AG04449 (cell line): Measurements from ENCODE around the gene SAMD4B.

ENCODE experiments used
- CTCF ChIA-PET: fragments of 350-600 bp; formaldehyde crosslinking; extraction: SDS; loops from one replicate; lab custom pipeline; 2021; ENCODE audit warnings: antibody characterized with exemption; lab: Yijun Ruan, JAX
- POLR2A ChIA-PET: fragments of 400-600, 350-600 bp; formaldehyde crosslinking; extraction: SDS; loops from one replicate; lab custom pipeline; 2020; ENCODE audit warnings: antibody characterized with exemption, inconsistent platforms; lab: Yijun Ruan, JAX
- DNase-seq: peaks from one replicate; pipeline ENCODE4 v3.0.0-alpha.2; 2010; ENCODE audit warnings: low read depth, low spot score
- H3K4me3 ChIP-seq: 2 replicates; pipeline ENCODE4 v1.5.1; 2011; ENCODE audit warnings: low read depth, mild to moderate bottlenecking, control low read depth, low read length
- CTCF ChIP-seq: IDR thresholded peaks from one replicate; pipeline ENCODE4 v1.5.1; 2011; ENCODE audit warnings: mild to moderate bottlenecking, moderate library complexity, low read length, control low read depth, inconsistent platforms; ENCODE audit not compliant: insufficient read depth; ENCODE audit errors: missing control alignments

SAMD4B gene

GRCh38 chr19:39434123-39435076, 92.2 kb downstream of the SAMD4B start:
- POLR2A ChIA-PET = interaction anchor here (0.8 to 1.8 kb wide), 6 partner anchors 7 to 40 kb away, joined by 3 to 31 read pairs (median 21); partner anchors contain the start of gene SUPT5H
- no peak for TF ChIP-seq CTCF
- H3K4me3 ChIP-seq = peak overlapping the region; percentile 100
- DNase-seq = no peak
- CTCF ChIA-PET = interaction anchor here (1.0 to 1.9 kb wide), 10 partner anchors 7 to 98 kb away, joined by 3 to 11 read pairs (median 5); partner anchors contain the start of genes DLL3, EID2B and PLEKHG2
